Left hindlimb (tissue), 1 donor: ENCODE data around the gene HDAC4.

Experiments used
- DNase-seq: peaks from one replicate; pipeline ENCODE4 v3.0.0-alpha.2; 2018

Gene HDAC4

GRCh38 chr2:239015218-239015900, 385.5 kb downstream of the HDAC4 start:
- DNase-seq, result peak; percentile 58

- no peak for DNase-seq
Measured at GRCh38 chr2:239014458-239015217, 386.2 kb downstream of the HDAC4 start.

DNA sequence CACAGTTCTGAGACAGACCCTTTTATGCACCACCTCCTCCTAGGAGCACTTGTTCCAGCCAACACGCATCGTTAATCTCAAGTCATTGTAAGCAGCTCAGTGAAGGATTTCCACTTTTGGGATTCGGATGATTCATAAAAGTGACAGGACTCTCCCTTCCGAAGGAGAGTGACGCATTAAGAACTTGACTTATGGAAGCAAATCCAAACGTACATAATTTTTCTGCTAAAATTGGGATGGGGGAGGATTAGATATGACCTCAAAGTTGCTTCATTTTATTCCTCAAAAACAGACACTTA, 387.2 kb downstream of the HDAC4 start:
- no peak for DNase-seq

- no peak for DNase-seq
Measured at GRCh38 chr2:239012936-239013677, 387.7 kb downstream of the HDAC4 start.

- DNase-seq, result no peak
Measured at GRCh38 chr2:239012228-239012627, 388.6 kb downstream of the HDAC4 start.

- DNase-seq, result no peak
Measured at GRCh38 chr2:239009589-239009961, 391.2 kb downstream of the HDAC4 start.

DNA sequence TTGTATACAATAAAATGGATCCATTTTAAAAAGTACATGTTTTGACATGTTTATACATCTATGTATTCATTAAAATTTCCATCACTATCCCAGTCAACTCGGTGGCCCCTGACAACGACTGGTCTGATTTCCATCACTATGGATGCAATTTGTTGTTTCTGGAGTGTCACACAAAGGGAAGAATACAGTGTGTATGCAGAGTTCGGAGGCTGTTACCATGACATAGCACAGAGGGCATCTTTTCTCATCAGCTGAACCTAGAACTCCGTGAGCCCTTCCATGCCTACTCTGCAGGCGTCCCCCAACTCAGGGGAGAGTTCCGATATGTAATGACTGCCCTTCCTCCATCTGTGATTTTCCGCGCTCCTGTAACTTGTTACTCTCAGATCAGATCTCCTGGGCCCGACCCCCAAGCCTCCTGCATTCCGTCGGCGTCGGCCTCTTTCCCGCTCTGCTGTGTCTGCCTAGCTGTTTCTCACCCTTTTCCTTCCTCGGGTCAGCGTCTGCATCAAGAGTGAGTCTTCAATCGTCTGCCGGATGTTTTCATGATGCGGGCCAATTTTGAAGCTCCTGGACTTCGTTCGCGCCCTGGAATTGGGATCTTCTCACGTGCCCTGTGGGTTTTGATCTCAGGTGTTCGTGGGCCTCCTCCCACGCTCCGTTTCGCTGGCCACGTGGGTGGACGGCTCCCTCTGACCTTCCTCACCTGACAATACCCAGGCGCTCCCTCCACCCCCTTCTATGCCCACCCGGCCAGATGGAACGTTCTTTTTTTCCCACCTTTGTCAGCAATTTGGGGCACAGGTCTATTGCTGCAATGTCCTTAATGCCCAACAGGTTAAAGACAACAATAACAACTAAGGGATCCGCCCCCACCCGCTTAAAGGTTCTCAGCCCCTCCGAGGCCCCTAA, 391.9 kb downstream of the HDAC4 start:
- DNase-seq, result no peak

DNA sequence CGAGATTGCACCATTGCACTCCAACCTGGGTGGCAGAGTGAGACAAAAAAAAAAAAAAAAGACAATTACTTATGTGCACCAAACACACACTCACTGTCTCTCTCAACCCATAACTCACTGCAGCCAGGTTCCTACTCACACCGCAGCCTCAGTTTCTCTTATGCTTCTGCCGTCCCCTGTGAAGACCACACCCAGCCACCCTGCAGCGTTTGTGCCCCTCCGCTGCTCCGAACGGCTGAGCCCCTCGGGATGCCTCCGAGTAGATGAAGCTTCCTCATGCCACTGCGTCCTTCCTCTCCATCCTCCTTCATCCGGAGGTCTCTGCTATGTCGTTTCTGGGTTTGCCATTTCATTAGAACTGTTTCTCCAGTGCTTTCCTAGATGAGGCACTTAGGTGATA, 392.8 kb downstream of the HDAC4 start:
- no peak for DNase-seq

DNA sequence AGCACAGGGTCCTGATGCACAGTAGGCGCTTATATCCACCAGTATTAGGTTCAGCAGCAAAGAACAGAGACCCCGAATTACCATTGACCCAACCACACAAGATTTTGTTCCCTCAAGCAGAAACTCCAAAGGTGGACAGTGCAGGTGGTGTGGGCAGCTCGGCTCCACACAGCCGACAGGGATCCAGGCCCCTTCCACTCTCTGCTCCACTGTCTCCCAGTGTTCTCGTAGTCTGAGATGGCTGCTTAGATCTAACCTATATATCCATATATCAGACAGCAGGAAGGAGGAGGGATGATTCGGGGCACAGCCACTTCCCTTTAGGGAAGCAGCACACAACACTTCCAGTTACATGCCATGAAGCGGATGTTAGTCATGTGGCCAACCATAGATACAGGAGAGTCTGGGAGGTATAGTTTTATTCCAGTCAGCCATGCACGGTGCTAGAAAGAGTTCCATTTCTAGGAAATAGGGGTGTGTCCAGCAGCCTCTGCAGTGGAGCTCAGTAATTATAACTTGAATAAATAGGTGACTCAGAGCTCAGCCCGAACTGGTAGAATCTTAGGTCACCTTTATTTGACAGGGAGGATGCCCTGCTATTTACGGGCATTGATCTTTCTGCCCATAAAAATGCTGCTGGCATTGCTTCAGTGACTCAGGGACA, 394.1 kb downstream of the HDAC4 start:
- no peak for DNase-seq

DNA sequence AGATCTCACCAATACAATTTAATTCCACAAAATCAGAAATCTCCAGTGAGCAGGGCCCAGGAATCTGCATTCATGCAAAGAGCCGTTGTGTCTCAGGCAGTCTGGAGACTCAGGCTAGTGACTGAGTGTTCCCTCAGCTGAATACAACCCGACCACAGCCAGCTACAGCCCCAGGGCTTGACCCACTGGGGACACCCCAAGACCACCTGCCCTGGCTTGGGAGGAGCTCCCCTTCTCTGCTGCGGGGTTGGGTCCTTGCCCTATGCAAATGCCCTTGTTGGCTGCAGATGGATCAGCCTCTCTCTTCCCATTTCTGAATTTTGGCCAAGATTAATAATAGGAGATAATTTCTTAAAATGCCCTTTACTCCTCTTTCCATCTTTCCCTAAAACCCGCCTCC, 395.2 kb downstream of the HDAC4 start:
- no peak for DNase-seq

- DNase-seq, result no peak
Measured at GRCh38 chr2:239004274-239005015, 396.4 kb downstream of the HDAC4 start.

DNA sequence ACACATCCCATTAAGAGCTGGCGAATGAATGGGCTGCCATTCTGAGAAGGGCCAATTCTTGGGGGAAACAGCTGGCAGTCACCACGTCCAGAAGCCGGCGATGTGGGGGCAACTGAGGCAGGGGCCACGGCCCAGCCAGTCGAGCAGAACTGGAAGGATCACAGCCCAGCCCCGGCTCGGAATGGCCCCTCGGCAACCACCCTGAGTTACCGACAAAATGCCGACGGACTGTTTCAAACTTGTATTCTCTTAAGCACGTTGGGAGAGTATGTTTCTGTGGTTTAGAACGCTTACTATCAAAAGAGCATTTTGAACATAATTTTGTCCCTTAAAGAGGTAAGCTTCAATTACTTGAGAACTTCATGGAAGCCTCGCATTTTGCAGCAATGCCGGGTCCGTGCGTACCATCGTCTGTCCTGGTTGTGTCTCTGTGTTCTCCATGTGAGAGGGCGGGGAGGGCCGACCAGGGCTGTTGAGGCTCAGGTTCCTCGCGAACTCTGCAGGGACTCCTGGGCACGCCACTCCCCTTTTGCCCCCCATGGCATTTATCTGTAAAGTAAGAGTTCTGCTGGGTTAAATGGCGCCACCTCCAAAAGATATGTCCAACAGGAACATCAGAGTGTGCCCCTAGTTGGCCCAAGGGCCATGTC, 397.1 kb downstream of the HDAC4 start:
- no peak for DNase-seq

DNA sequence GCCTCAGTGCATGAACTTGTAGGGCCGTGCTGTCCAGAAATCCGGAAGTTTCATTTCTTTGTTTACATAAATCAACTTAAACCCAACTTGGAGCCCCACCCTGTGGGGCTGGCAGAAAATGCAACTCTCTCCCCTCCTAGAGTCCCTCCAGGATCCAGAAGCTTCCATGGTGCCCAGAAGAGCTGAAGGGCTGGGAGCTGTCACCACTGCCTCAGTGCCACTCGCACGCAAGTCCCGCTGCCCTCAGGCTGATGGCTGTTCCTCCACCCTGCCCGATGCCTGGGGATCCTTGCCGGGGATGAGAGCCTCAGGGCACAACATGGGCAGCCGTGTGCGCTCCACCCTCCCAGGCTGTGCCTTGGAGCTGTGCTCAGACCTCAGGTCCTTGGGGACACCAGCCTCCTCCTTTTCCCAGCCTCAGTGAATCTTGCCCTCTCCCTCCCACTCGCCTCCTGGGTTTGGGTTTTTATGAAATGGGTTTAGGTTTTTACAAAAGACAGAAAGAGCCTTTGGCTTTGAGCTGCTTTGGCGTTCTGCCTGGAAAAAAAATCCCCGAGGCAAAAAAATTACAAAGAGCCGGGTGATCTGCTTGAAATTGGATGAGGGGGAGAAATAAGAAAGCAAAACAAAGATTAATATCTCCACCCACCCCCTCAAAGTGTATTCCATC, 397.7 kb downstream of the HDAC4 start:
- DNase-seq, result peak; percentile 64

GRCh38 chr2:239002591-239002953, 398.2 kb downstream of the HDAC4 start:
- DNase-seq, result no peak

- no peak for DNase-seq
Measured at GRCh38 chr2:239001794-239002193, 399.0 kb downstream of the HDAC4 start.

DNA sequence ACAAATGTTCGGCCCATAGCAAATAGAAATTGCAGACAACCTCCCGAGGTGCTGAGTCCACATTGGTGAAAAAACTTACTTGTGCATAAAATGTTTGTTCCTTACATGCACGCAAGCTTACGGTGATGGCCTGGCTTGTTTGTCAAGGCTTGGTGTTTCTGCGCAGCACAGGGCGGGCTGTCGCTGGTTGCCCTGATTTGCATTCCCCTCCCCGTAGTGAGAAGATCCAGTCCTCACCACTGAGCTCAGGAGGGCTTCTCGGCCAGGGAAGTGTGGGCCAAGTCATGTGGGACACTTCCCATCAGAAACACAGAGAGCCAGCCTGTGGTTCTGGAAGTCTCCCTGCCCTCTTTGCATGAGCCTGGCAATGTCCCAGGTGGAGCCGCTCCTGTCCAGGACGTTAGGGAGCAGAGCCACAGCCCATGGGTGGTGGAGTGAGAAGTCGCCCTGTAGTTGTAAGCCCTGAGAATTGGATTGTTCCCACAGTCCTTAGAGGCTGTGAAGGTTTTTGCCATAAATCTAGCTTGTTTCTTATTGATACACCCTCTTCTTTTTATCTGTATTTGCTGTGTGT, 400.2 kb downstream of the HDAC4 start:
- no peak for DNase-seq

- no peak for DNase-seq
Measured at GRCh38 chr2:239000089-239000488, 400.7 kb downstream of the HDAC4 start.

GRCh38 chr2:238999291-238999741, 401.5 kb downstream of the HDAC4 start:
- DNase-seq, result no peak

DNA sequence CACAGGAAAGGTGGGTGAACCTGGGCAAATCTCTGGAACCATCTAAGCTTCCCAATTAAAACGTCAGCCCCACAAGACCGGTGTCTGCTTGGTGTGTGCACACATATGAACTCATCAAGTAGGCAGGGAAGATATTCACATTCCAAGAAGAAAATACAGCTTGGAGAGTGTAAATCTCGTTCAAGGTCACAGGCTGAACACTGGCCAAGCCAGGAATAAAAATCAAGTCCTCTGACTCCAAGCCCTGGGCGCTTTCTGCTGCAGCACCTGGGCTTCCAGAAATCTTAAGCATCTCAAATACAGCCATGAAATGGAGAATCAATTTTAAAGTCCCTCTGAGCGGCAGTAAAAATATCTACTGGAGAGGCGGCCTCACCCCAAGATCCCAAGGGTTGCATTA, 402.0 kb downstream of the HDAC4 start:
- no peak for DNase-seq
